Measurements from ENCODE around the gene MAPK7. TPM values are rescaled to one million over a fixed set of nuclear protein-coding genes. Genes with fewer than 3 reads are reported as not detected.

Gene MAPK7
- total and polyA plus RNA-seq, 3 donors from 2014 or later: 49.7 to 65.4 (median 54.1) TPM

GRCh38 chr17:19402171-19402570, 23.9 kb downstream of the MAPK7 start:
- Histone ChIP-seq H3K36me3 (ENCODE audit: low read depth, missing control alignments) (no peaks in the 10 kb centered on the region), H3K4me1 (peaks cover 8% of the 10 kb centered on the region), H3K27ac (no peak overlapping the region), H3K27me3 (no peaks in the 10 kb centered on the region), H3K9me3 (no peaks in the 10 kb centered on the region), H3K4me3 (no peak overlapping the region)
- TF ChIP-seq CTCF (IDR thresholded peaks at IDR 0.05) (no peak), POLR2A (IDR thresholded peaks at IDR 0.05) (no peak)
- 93 to 95% methylated on average over 1 of the region's 1 CpG for WGBS, 2 donors
- intact Hi-C loops (cut with DNase I; ENCODE audit: low total_unique reads): no loop called here
- no peak for DNase-seq

DNA sequence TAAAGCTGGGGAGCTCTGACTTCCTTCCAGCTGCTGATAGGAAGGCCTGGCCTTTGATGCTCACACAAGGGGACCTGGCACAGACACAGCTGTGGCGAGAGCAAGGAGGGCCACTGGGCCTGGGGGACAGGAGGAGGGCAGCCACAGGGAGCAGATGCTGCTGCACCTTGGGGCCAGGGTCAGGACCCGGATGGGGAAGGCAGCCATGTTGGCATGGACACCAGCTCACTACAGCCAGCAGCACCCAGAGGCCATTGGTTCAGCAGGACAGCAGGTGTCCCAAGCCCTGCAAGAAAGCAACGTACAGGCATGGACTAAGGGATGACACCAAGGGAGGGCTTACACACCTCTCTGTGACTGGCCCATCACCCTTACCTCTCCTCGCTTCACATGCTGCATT, 24.7 kb downstream of the MAPK7 start:
- no peaks in the 10 kb centered on the region for H3K27me3 ChIP-seq
- H3K27ac ChIP-seq: no peak overlapping the region
- H3K9me3 ChIP-seq: no peaks in the 10 kb centered on the region
- no peak overlapping the region for H3K4me3 ChIP-seq
- intact Hi-C loops (cut with DNase I; ENCODE audit: low total_unique reads): no loop called here
- 96 to 100% methylated on average over 3 to 4 of the region's 4 CpGs for WGBS, 2 donors
- peaks cover 8% of the 10 kb centered on the region for H3K4me1 ChIP-seq
- DNase-seq: no peak
- no peaks in the 10 kb centered on the region for H3K36me3 ChIP-seq (ENCODE audit: low read depth, missing control alignments)
- no peak for TF ChIP-seq POLR2A (IDR thresholded peaks at IDR 0.05)
- TF ChIP-seq CTCF (IDR thresholded peaks at IDR 0.05): no peak

DNA sequence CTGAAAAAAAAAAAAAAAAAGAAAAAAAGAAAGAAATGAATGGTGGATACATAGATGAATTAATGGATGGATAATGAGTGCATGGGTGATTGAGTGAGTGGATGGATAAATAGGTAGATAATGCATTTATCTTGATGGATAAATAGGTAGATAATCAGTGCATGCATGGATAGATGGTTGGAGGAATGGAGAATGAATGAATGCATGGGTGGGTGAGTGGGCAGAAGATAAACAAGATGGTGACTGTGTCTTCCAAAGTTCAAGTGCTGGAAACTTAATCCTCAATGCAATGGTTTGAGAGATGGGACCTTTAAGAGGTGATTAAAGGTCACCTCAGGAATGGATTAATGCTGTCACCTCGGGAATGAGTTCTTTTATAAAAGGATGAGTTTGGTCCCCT, 26.0 kb downstream of the MAPK7 start:
- intact Hi-C loops (cut with DNase I; ENCODE audit: low total_unique reads): no loop called here
- Histone ChIP-seq H3K27ac (no peak overlapping the region), H3K27me3 (no peaks in the 10 kb centered on the region), H3K4me1 (no peaks in the 10 kb centered on the region), H3K36me3 (ENCODE audit: low read depth, missing control alignments) (no peaks in the 10 kb centered on the region), H3K4me3 (no peak overlapping the region), H3K9me3 (no peaks in the 10 kb centered on the region)
- WGBS, 2 donors: 78 to 93% methylated on average over 1 of the region's 1 CpG
- no peak for DNase-seq
- TF ChIP-seq CTCF (IDR thresholded peaks at IDR 0.05): no peak
- TF ChIP-seq POLR2A (IDR thresholded peaks at IDR 0.05): no peak

- no peak for TF ChIP-seq CTCF (IDR thresholded peaks at IDR 0.05)
- TF ChIP-seq POLR2A (IDR thresholded peaks at IDR 0.05): no peak
- intact Hi-C loops (cut with DNase I; ENCODE audit: low total_unique reads): no loop called here
- 90% methylated on average over 5 of the region's 5 CpGs for WGBS, 2 donors
- Histone ChIP-seq H3K27ac (no peak overlapping the region), H3K27me3 (no peaks in the 10 kb centered on the region), H3K4me3 (no peak overlapping the region), H3K9me3 (no peaks in the 10 kb centered on the region), H3K4me1 (no peaks in the 10 kb centered on the region), H3K36me3 (ENCODE audit: low read depth, missing control alignments) (no peaks in the 10 kb centered on the region)
- no peak for DNase-seq
Observed at GRCh38 chr17:19405114-19405513, 26.8 kb downstream of the MAPK7 start.

DNA sequence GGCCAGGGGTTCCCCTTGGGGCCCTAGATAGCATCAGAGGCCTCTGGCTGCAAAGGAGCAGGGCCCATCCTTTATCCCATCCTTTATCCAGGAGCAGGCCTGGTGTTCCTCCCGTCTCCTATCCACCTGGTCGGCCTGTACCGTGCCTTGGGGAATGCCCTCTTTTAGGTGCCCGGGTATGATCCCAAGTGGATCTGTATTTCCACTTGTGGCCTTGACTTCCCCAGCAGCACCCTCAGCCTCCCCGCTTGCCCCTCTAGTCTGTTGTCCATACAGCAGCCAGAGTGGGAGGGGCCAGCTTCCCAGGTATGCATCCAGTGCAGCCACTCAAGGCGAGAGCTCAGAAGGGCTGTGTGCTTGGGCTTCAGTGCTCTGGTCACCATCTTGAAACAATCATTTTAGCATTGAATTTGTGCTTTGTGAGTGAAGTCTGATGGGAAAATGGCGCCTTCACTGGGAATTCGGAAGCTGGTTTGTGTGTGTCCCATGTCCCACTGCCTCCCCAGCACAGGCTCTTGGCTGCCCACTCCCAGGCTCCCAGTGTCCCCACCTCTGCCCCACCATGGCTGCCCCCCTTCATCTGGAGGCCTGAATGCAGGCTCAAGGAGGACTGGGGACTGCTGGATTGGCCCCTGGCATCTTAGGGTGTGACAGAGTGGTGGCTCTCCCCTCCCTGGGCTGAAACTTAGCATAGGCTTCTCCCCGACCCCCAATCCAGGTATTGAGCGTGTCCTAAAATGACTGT, 29.5 kb downstream of the MAPK7 start:
- Histone ChIP-seq H3K9me3 (no peaks in the 10 kb centered on the region), H3K4me1 (no peaks in the 10 kb centered on the region), H3K36me3 (ENCODE audit: low read depth, missing control alignments) (no peaks in the 10 kb centered on the region), H3K4me3 (no peak overlapping the region), H3K27me3 (no peaks in the 10 kb centered on the region), H3K27ac (no peak overlapping the region)
- intact Hi-C loops (cut with DNase I; ENCODE audit: low total_unique reads): no loop called here
- DNase-seq: no peak
- WGBS, 2 donors: 95 to 100% methylated on average over 5 to 10 of the region's 10 CpGs
- no peak for TF ChIP-seq CTCF (IDR thresholded peaks at IDR 0.05)
- no peak for TF ChIP-seq POLR2A (IDR thresholded peaks at IDR 0.05)
